GM12892 (cell line): ENCODE measurements around the gene EPB41.
"Not testable (repeated sequence)": the region's sequence is repeated elsewhere in the genome, so short reads cannot be mapped to it uniquely, and the experiment has no call there.

Experiments used
- POLR2A ChIP-seq: IDR thresholded peaks from 2 replicates; pipeline ENCODE4 v1.6.1; 2011; ENCODE audit warnings: low read depth, low read length, control low read depth
- POLR2AphosphoS5 ChIP-seq: IDR thresholded peaks from 2 replicates; pipeline ENCODE4 v1.6.1; 2011; ENCODE audit warnings: low read depth, low read length, control low read depth
- TAF1 ChIP-seq: IDR thresholded peaks from 2 replicates; pipeline ENCODE4 v1.6.1; 2011; ENCODE audit warnings: low read depth, mild to moderate bottlenecking, control low read depth, low read length, borderline replicate concordance

GRCh38 chr1:29079916-29080629 is 165.7 kb downstream of the EPB41 start:
- TF ChIP-seq POLR2A, POLR2AphosphoS5, TAF1: not testable (repeated sequence)
